ENCODE data around the gene OR14I1. TPM values are rescaled to one million over a fixed set of nuclear protein-coding genes. Genes with fewer than 3 reads are reported as not detected.

OR14I1 gene
- total RNA-seq, 1 donor from 2014 or later, result not detected

- Histone ChIP-seq H3K9ac (no peak overlapping the region), H3K27me3 (no peaks in the 10 kb centered on the region), H3K27ac (no peak overlapping the region), H4K20me1 (ENCODE audit: low read depth) (no peaks in the 10 kb centered on the region), H3K4me1 (no peaks in the 10 kb centered on the region), H3K36me3 (no peaks in the 10 kb centered on the region), H3K4me2 (no peak overlapping the region), H3K9me3 (ENCODE audit: low read depth) (peaks cover 4% of the 10 kb centered on the region), H3F3A (ENCODE audit: low read depth) (no peaks in the 10 kb centered on the region), H3K4me3 (no peak overlapping the region), H2AFZ (replicated peaks) (no peak overlapping the region), H3K79me2 (ENCODE audit: low read depth) (no peaks in the 10 kb centered on the region)
- no peak overlapping the region for H3K27ac Mint-ChIP-seq
- peaks cover 31% of the 10 kb centered on the region for H3K9me3 Mint-ChIP-seq
- no peak overlapping the region for H3K4me3 Mint-ChIP-seq
- H3K27me3 Mint-ChIP-seq (ENCODE audit: insufficient read depth, low read depth), result peaks cover 10% of the 10 kb centered on the region
- no peak for DNase-seq (ENCODE audit: low spot score)
- H3K4me1 Mint-ChIP-seq, result no peaks in the 10 kb centered on the region
- H3K36me3 Mint-ChIP-seq, result no peaks in the 10 kb centered on the region
- TF ChIP-seq EZH2phosphoT487 (IDR thresholded peaks at IDR 0.05) (no peak), CTCF (IDR thresholded peaks at IDR 0.05) (no peak), EZH2 (IDR thresholded peaks at IDR 0.05) (no peak)
These were observed 31.0 kb upstream of the OR14I1 start for GRCh38 chr1:248733566-248733965.

GRCh38 chr1:248730507-248731335 is 28.2 kb upstream of the OR14I1 start:
- H3K9ac ChIP-seq, result no peak overlapping the region
- H3K9me3 ChIP-seq (ENCODE audit: low read depth), result peaks cover 20% of the 10 kb centered on the region

GRCh38 chr1:248714248-248714647 is 11.7 kb upstream of the OR14I1 start:
- Histone ChIP-seq H2AFZ (replicated peaks) (no peak overlapping the region), H4K20me1 (ENCODE audit: low read depth) (no peaks in the 10 kb centered on the region), H3K27ac (no peak overlapping the region), H3K4me3 (no peak overlapping the region), H3K27me3 (no peaks in the 10 kb centered on the region), H3K4me2 (no peak overlapping the region), H3K9ac (no peak overlapping the region), H3F3A (ENCODE audit: low read depth) (no peaks in the 10 kb centered on the region), H3K36me3 (no peaks in the 10 kb centered on the region), H3K4me1 (no peaks in the 10 kb centered on the region), H3K9me3 (ENCODE audit: low read depth) (peaks cover 25% of the 10 kb centered on the region), H3K79me2 (ENCODE audit: low read depth) (no peaks in the 10 kb centered on the region)
- no peak overlapping the region for H3K27ac Mint-ChIP-seq
- H3K9me3 Mint-ChIP-seq, result peaks cover 43% of the 10 kb centered on the region
- no peaks in the 10 kb centered on the region for H3K4me1 Mint-ChIP-seq
- peak; percentile 32 for DNase-seq (ENCODE audit: low spot score)
- H3K36me3 Mint-ChIP-seq, result no peaks in the 10 kb centered on the region
- TF ChIP-seq EZH2phosphoT487 (IDR thresholded peaks at IDR 0.05) (no peak), CTCF (IDR thresholded peaks at IDR 0.05) (no peak), EZH2 (IDR thresholded peaks at IDR 0.05) (no peak)
- H3K27me3 Mint-ChIP-seq (ENCODE audit: insufficient read depth, low read depth), result peaks cover 2% of the 10 kb centered on the region
- H3K4me3 Mint-ChIP-seq, result no peak overlapping the region

More at GRCh38 chr1:248730507-248731335, 28.2 kb upstream of the OR14I1 start:
- TF ChIP-seq EZH2phosphoT487 (IDR thresholded peaks at IDR 0.05) (no peak), CTCF (IDR thresholded peaks at IDR 0.05) (no peak), EZH2 (IDR thresholded peaks at IDR 0.05) (no peak)
- Mint-ChIP-seq H3K4me3 (no peak overlapping the region), H3K36me3 (no peaks in the 10 kb centered on the region), H3K27me3 (ENCODE audit: insufficient read depth, low read depth) (no peaks in the 10 kb centered on the region), H3K4me1 (no peaks in the 10 kb centered on the region), H3K9me3 (peaks cover 19% of the 10 kb centered on the region), H3K27ac (no peak overlapping the region)
- Histone ChIP-seq H2AFZ (replicated peaks) (no peak overlapping the region), H3K36me3 (no peaks in the 10 kb centered on the region), H3K4me2 (no peak overlapping the region), H4K20me1 (ENCODE audit: low read depth) (no peaks in the 10 kb centered on the region), H3F3A (ENCODE audit: low read depth) (no peaks in the 10 kb centered on the region), H3K79me2 (ENCODE audit: low read depth) (no peaks in the 10 kb centered on the region), H3K27me3 (no peaks in the 10 kb centered on the region), H3K4me1 (no peaks in the 10 kb centered on the region), H3K4me3 (no peak overlapping the region), H3K27ac (no peak overlapping the region)
- DNase-seq (ENCODE audit: low spot score), result no peak
